HCT116 (cell line): ENCODE measurements around the gene TLL2. TPM values are rescaled to one million over a fixed set of nuclear protein-coding genes. Genes with fewer than 3 reads are reported as not detected.

Experiments
- ATAC-seq: fragments of 200-7000 bp; cut with Tn5 transposase; 2 replicates; pipeline ENCODE4 v1.9.1; 2020; ENCODE audit warnings: mild to moderate bottlenecking, moderate library complexity
- BruUV-seq: library from RNA; stranded (reverse); fragments of 400-500 nt; replicated peaks from 2 replicates; lab custom pipeline; 2021; lab: Mats Ljungman, UMichigan
- CTCF ChIA-PET: fragments of 300-600 bp; sonication (Branson Sonifier 250); formaldehyde crosslinking; loops from one replicate; lab custom pipeline; 2021; ENCODE audit warnings: antibody characterized with exemption; lab: Charles Lee
- POLR2A ChIA-PET: fragments of 300-600, 350-600 bp; sonication (Branson Sonifier 250); formaldehyde crosslinking; loops from one replicate; lab custom pipeline; 2021; ENCODE audit warnings: antibody characterized with exemption; lab: Charles Lee
- RAD21 ChIA-PET, 2 experiments: fragments of 300-600 bp; sonication (Branson Sonifier 250); formaldehyde crosslinking; loops; one replicate each; lab custom pipeline; 2023; ENCODE audit warnings: low total read pairs in 2 of 2; ENCODE audit not compliant: uncharacterized antibody in 2 of 2, unreplicated experiment in 2 of 2, low non-redundant PET in 1 of 2; lab: Charles Lee
- DNase-seq: peaks from one replicate; pipeline ENCODE4 v3.0.0-alpha.2; 2010; ENCODE audit warnings: low read depth, low spot score
- H2AFZ ChIP-seq: fragments of 200-600 bp; shearing (Covaris generic), sonication (generic); 2 replicates; pipeline ENCODE4 v1.6.1; 2017; ENCODE audit warnings: low read depth, mixed run types, mixed read lengths, antibody characterized with exemption, low read length; ENCODE audit not compliant: poor library complexity, severe bottlenecking
- H3K27ac ChIP-seq: 2 replicates; pipeline ENCODE4 v1.5.1; 2012; ENCODE audit warnings: low read depth, low read length
- H3K27me3 ChIP-seq: fragments of 200-600 bp; sonication (generic); 2 replicates; pipeline ENCODE4 v1.6.1; 2016; ENCODE audit warnings: mixed run types, low read length, mixed read lengths; ENCODE audit not compliant: insufficient read depth
- H3K36me3 ChIP-seq, 2 experiments: fragments of 200-500 bp in 1 of 2; fragments of 200-600 bp in 1 of 2; sonication (Bioruptor generic) in 1 of 2; sonication (generic) in 1 of 2; 2 replicates each; pipeline versions ENCODE4 v1.5.1 to v1.6.1; 2014 to 2016; ENCODE audit warnings: low read length in 2 of 2, inconsistent platforms in 1 of 2, mixed read lengths in 1 of 2, mixed run types in 1 of 2; ENCODE audit not compliant: insufficient read depth in 2 of 2, control insufficient read depth in 1 of 2
- H3K4me1 ChIP-seq, 2 experiments: fragments of 200-600 bp in 1 of 2; sonication (generic) in 1 of 2; 2 replicates each; pipeline versions ENCODE4 v1.5.1 to v1.6.1; 2012 to 2017; ENCODE audit warnings: low read length in 2 of 2, inconsistent platforms in 1 of 2, mild to moderate bottlenecking in 1 of 2, mixed read lengths in 1 of 2, mixed run types in 1 of 2, moderate library complexity in 1 of 2; ENCODE audit not compliant: insufficient read depth in 2 of 2, control insufficient read depth in 1 of 2
- H3K4me2 ChIP-seq: fragments of 200-600 bp; sonication (generic); 2 replicates; pipeline ENCODE4 v1.6.1; 2017; ENCODE audit warnings: mixed run types, low read length, mixed read lengths
- H3K4me3 ChIP-seq, 2 experiments: fragments of 200-600 bp in 1 of 2; sonication (generic) in 1 of 2; replicated peaks in 1 of 2; 2 replicates each; pipeline ENCODE4 v1.5.1; 2011 to 2016; ENCODE audit warnings: low read length in 2 of 2, control low read depth in 1 of 2, low read depth in 1 of 2, mild to moderate bottlenecking in 1 of 2, mixed read lengths in 1 of 2, mixed run types in 1 of 2
- H3K79me2 ChIP-seq: fragments of 200-600 bp; sonication (generic); 2 replicates; pipeline ENCODE4 v1.6.1; 2017; ENCODE audit warnings: mild to moderate bottlenecking, mixed run types, low read length, moderate library complexity, mixed read lengths; ENCODE audit not compliant: insufficient read depth
- H3K9ac ChIP-seq: fragments of 200-600 bp; sonication (generic); 2 replicates; pipeline ENCODE4 v1.6.1; 2016; ENCODE audit warnings: low read length, mixed read lengths
- H3K9me2 ChIP-seq: fragments of 200-600 bp; sonication (generic), shearing (Covaris generic); 2 replicates; pipeline ENCODE4 v1.6.1; 2017; ENCODE audit warnings: mixed run types, mild to moderate bottlenecking, moderate library complexity; ENCODE audit not compliant: insufficient read depth
- H3K9me3 ChIP-seq, 2 experiments: fragments of 200-500 bp in 1 of 2; fragments of 200-600 bp in 1 of 2; sonication (Bioruptor generic) in 1 of 2; sonication (generic) in 1 of 2; 2 replicates each; pipeline ENCODE4 v1.6.1; 2014 to 2017; ENCODE audit warnings: low read length in 2 of 2, mixed read lengths in 2 of 2, inconsistent platforms in 1 of 2, low read depth in 1 of 2, mild to moderate bottlenecking in 1 of 2, mixed run types in 1 of 2, moderate library complexity in 1 of 2; ENCODE audit not compliant: control insufficient read depth in 1 of 2, insufficient read depth in 1 of 2
- H4K20me1 ChIP-seq: fragments of 200-600 bp; sonication (generic), shearing (Covaris generic); 2 replicates; pipeline ENCODE4 v1.6.1; 2017; ENCODE audit warnings: mixed run types, mild to moderate bottlenecking, moderate library complexity; ENCODE audit not compliant: insufficient read depth
- ELF1 ChIP-seq: IDR thresholded peaks from 2 replicates; pipeline ENCODE4 v1.6.1; 2012; ENCODE audit warnings: low read depth, borderline replicate concordance
- EZH2 ChIP-seq: fragments of 200-600 bp; sonication (generic); IDR thresholded peaks from 2 replicates; pipeline ENCODE4 v1.6.1; 2017; ENCODE audit warnings: antibody characterized with exemption, mixed run types
- EZH2phosphoT487 ChIP-seq: fragments of 200-600 bp; IDR thresholded peaks from 2 replicates; pipeline ENCODE4 v1.6.1; 2018; ENCODE audit warnings: antibody characterized with exemption, borderline replicate concordance
- FOSL1 ChIP-seq: IDR thresholded peaks from 2 replicates; pipeline ENCODE4 v1.6.1; 2012; ENCODE audit warnings: low read depth
- POLR2A ChIP-seq: IDR thresholded peaks from 2 replicates; pipeline ENCODE4 v1.7.0; 2011; ENCODE audit warnings: borderline replicate concordance; ENCODE audit not compliant: insufficient read depth, insufficient read length; ENCODE audit errors: extremely low read depth
- POLR2AphosphoS5 ChIP-seq: IDR thresholded peaks from 2 replicates; pipeline ENCODE4 v1.6.1; 2011; ENCODE audit warnings: mild to moderate bottlenecking, low read depth, low read length, moderate library complexity
- ZFX ChIP-seq: fragments of 450-650 bp; IDR thresholded peaks from 2 replicates; pipeline ENCODE4 v1.6.1; 2017
- ZNF274 ChIP-seq: fragments of 200-500 bp; sonication (Bioruptor generic); IDR thresholded peaks from 2 replicates; pipeline ENCODE4 v1.6.1; 2014; ENCODE audit warnings: mild to moderate bottlenecking, low read depth, low read length, inconsistent platforms
- intact Hi-C: fragments of 100-400 bp; cut with micrococcal nuclease; formaldehyde crosslinking; loops from 2 replicates; pipeline ENCODE4 v1.10.0; 2022
- total RNA-seq: library from RNA; stranded (reverse); gene quantifications from one replicate; pipeline ENCODE4 v1.2.1, GENCODE V29; 2021; ENCODE audit not compliant: unreplicated experiment
- TF ChIP-seq, protein P1 (sequence below): IDR thresholded peaks from 2 replicates; pipeline ENCODE4 v1.6.1; 2011; ENCODE audit warnings: mild to moderate bottlenecking, low read length, moderate library complexity; ENCODE audit not compliant: insufficient replicate concordance; ENCODE audit errors: extremely low read depth

TLL2 gene
- total RNA-seq, 1 experiment from 2014 or later = 1.3 TPM

DNA sequence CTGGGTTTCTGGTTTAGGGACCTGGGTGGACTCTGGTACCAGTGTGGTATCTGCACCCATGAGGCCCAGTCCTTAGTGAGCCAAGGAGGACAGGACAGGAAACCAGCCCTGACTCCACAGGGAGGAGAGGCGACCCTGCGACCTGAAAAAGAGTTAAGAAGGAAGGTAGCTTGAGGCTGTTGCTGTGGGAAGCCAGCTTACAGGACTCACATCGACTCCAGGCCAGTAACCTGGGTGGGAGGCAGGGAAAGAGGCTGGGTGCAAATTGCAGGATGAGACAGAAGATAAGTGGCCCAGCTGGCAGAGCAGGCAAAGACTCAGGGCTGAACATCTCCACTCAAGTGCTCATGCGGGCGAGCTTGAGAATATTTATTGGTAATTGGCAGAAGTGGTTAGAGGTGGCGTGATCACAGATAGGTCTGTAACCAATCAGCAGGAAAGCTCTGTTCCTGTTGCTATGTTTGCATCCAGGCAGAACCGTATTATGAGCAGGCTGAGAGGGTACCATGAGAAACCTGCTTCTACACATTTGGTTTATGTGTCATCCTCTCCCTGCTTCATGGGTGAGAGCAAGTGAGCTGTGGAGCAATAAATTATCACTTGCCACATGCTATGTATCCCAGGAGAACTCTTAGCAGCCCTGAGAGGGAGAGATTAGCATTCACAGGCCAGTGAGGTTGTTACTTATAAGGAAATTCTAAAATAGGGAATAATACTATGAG, 11.0 kb downstream of the TLL2 start:
- no peaks in the 10 kb centered on the region for H3K9me2 ChIP-seq
- no peaks in the 10 kb centered on the region for H3K36me3 ChIP-seq
- H3K27me3 ChIP-seq = no peaks in the 10 kb centered on the region
- peaks cover 8 to 28% of the 10 kb centered on the region in 2 experiments for H3K4me1 ChIP-seq
- no peak for TF ChIP-seq EZH2phosphoT487
- no peak for TF ChIP-seq EZH2
- no peak for TF ChIP-seq ELF1
- TF ChIP-seq POLR2A = no peak
- TF ChIP-seq, protein P1, sequence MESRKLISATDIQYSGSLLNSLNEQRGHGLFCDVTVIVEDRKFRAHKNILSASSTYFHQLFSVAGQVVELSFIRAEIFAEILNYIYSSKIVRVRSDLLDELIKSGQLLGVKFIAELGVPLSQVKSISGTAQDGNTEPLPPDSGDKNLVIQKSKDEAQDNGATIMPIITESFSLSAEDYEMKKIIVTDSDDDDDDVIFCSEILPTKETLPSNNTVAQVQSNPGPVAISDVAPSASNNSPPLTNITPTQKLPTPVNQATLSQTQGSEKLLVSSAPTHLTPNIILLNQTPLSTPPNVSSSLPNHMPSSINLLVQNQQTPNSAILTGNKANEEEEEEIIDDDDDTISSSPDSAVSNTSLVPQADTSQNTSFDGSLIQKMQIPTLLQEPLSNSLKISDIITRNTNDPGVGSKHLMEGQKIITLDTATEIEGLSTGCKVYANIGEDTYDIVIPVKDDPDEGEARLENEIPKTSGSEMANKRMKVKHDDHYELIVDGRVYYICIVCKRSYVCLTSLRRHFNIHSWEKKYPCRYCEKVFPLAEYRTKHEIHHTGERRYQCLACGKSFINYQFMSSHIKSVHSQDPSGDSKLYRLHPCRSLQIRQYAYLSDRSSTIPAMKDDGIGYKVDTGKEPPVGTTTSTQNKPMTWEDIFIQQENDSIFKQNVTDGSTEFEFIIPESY = no peak
- TF ChIP-seq ZFX = no peak
- TF ChIP-seq FOSL1 = no peak
- TF ChIP-seq POLR2AphosphoS5 = no peak
- TF ChIP-seq ZNF274 = no peak
- TF ChIP-seq, all 23 proteins: peak for 0
- POLR2A ChIA-PET = interaction anchor here (1.7 kb wide), 1 partner anchor 13 kb away, joined by 12 read pairs; no protein-coding TSS in a partner anchor
- CTCF ChIA-PET = interaction anchor here (1.0 to 2.4 kb wide), 3 partner anchors 8 to 131 kb away, joined by 3 to 28 read pairs (median 7); no protein-coding TSS in a partner anchor
- RAD21 ChIA-PET = no interaction called here
- H3K9me3 ChIP-seq = no peaks in the 10 kb centered on the region
- H3K9ac ChIP-seq = no peak overlapping the region
- no TSS peak for BruUV-seq
- DNase-seq (no peak), ATAC-seq (0 out of 2 replicates have a peak, but pooled peaks have one; percentile 24)
- no peaks in the 10 kb centered on the region for H3K79me2 ChIP-seq
- intact Hi-C loops = no loop called here
- peak overlapping the region; percentile 0; the same call in 1 of the 2 replicates for H3K27ac ChIP-seq
- H3K4me3 ChIP-seq = no peak overlapping the region
- peak overlapping the region; percentile 48 for H3K4me2 ChIP-seq
- no peak overlapping the region for H2AFZ ChIP-seq
- H4K20me1 ChIP-seq = no peaks in the 10 kb centered on the region
